CD4-positive, alpha-beta T cell treated with Interleukin-6 at 100 ng/mL for 8 hours (primary cell): ENCODE results near the gene CAV2.
"Not testable (repeated sequence)": the region's sequence is repeated elsewhere in the genome, so short reads cannot be mapped to it uniquely, and the experiment has no call there.

Experiments used
- DNase-seq: peaks from one replicate; pipeline ENCODE4 v3.0.0-alpha.2; 2020; ENCODE audit warnings: mixed read lengths, low spot score

CAV2 gene, protein sequence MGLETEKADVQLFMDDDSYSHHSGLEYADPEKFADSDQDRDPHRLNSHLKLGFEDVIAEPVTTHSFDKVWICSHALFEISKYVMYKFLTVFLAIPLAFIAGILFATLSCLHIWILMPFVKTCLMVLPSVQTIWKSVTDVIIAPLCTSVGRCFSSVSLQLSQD

DNA sequence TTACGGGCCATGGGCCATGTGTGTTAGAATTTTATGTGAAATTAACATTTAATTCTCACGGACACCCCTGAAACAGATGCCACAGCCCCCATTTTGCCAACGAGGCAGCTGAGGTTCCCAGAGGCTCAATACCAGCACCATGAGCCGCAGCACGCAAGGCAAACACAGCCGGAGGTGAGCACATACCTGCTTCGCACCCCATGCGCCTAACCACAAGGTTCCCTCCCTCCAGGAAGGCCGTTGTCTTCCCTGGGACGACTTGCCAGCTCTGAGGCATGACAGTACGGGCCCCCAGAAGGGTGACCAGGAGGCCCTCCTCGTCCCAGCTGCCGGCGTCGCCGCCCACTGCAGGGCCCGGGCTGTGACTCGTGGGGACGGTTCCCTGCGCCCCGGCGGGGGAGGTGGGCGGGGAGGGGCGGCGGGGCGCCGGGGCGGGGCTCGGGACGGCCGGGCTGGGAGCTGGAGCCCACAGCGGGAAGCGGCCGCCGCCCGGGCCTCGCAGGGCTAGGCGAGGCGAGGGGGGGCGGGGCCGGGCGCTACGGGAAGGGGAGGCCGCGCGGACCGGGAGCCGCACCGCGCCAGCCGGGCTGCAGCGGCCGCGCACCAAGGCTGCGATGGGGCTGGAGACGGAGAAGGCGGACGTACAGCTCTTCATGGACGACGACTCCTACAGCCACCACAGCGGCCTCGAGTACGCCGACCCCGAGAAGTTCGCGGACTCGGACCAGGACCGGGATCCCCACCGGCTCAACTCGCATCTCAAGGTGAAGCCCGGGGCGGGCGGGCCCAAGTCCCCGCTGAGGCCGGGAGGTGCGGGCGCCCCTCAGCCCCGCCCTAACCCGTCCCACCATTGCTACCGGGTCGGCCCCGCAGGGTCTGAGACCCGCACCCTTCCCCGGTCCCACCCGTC lies at the start of gene CAV2:
CAV2 (plus strand) TSS at position 571 of the 910 bp plus-strand sequence; CDS start at position 615, 44 bp downstream.
- no peak for DNase-seq

DNA sequence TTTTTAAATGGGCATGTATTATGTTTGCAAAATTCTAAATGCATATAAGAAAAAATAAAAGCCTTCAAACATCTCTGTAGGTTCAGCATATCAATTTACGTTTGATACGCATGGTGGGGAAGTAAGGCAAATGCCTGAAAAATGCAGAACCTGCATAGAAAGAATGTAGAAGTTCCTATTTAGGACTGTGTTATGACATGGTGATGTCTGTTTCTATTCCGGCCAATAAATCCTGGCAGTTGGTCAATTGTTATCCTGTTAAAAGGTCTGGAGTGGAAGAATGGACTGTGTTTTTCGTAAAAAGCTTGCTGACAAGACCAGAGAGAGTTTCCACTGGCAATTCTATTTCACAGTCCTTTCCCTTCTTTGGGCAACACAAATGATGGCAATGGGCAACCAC lies 49.6 kb upstream of the CAV2 start:
- DNase-seq = no peak

DNA sequence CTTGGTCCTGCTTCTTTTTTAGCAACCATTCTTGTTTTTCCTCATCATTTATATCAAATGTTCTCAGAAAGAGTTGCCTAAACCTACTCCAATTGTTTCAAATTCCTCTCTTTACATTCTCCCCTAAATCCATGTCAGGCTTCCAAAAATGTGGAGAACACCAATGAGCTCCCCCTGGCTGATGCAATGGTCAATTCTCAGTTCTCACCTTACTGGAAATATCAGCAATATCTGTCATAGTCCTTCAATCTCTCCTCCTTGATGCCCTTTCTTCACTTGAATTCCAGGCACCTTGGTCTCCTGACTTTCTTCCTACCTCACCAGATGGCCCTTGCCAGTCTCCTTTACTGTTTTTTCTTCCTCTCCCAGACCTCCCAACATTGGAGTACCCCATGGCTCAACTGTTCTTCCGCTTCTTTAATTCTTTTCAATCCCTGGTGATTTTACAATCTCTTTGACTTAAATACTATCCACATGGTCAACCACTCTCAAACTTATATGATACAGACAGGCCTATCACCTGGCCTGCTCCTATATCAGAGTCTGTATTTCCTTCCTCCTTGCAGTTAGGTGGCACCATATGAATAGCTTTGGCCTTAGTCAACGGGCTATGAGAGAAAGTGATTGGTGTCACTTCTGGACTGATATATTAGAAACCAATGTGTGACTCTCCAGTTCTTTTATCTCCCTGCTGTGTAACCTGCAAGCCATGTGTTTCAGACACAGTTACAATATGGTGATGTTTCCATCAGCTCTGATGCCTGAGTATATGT lies 47.4 kb upstream of the CAV2 start:
- no peak for DNase-seq

DNA sequence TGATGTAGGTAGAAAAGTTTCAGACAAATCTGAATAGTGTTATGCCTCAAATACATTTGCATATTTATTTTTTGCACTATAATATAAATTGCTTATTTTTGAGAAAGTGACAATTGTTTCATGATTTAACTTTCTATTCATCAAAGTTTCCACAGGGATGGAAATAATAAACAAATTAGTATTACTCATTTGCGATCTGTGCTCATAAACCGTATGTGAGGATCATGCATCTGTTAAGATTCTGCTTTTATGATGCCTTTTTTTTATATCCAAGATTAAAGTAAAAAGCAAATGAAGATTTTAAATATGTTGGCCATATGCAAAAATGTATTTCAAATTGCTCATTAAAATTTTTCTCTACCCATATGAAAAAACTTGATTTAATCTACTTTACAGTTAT lies 45.2 kb upstream of the CAV2 start:
- no peak for DNase-seq

DNA sequence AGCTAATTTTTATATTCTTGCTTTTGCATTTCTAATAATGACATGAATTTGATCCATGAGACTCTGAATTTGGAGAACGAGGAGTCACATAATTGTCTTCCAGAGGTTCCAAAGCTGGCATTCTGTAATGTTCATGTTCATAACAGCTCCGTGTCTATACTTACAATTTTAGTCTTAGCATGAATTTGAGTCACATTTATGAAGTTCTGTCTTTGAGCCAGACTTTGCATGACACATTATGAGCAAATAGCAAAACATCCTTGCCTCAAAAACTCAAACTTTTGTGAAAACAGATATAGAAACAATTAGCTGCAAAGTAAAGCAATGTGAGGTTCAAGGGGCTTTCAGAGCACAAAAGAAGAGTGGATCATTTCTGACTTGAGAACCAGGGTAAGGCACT lies 44.5 kb upstream of the CAV2 start:
- DNase-seq = no peak

DNA sequence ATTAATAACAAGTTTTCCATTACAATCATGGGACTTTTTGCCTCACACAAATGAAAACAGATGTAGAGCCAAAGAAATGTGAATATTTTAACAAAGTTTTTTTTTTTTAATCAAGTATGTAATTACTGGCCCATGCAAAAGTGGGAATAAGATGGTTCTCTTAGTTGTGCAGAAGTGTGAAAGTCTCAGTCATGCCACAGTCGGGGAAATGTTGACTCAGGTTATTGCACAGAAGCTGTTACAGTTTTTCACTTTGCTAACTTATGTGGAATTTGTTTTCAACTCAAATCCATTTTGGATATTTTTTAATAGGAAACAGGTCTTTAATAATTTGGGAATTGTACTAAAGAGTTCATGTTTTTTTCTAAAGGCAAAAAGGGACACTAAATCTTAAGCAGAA lies 44.0 kb upstream of the CAV2 start:
- DNase-seq = no peak

DNA sequence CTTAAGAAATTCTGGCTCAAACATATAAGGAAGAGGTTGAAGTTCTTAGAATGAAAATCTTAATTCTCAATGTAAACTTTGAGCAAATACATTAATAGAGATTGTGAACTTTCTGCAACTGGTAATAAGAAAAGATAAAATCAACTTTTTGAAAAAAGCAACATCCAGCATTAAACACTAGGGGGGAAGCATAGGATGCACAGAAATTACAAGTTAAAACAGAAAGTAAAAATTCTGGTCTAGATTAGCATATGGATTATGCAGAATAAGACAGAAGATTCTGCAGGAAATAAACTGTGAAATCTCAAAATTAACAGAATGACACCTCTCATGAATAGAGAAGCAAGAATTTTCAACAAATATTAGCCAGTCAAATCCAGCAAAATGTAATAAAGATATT lies 38.0 kb upstream of the CAV2 start:
- no peak for DNase-seq

DNA sequence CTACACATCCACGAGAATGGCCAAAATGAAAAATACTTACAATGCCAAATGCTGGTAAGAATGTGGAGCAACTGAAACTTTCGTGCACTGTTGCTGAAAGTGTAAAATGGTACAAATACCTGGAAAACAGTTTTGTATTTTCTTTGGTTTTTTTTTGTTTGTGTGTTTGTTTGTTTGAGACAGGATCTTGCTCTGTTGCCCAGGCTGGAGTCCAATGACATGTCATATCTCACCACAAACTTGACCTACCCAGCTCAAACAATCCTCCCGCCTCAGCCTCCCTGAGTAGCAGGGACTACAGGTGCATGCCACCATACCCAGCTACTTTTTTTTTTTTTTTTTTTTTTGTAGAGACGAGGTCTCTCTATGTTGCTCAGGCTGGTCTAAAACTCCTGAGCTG lies 35.6 kb upstream of the CAV2 start:
- DNase-seq = no peak

DNA sequence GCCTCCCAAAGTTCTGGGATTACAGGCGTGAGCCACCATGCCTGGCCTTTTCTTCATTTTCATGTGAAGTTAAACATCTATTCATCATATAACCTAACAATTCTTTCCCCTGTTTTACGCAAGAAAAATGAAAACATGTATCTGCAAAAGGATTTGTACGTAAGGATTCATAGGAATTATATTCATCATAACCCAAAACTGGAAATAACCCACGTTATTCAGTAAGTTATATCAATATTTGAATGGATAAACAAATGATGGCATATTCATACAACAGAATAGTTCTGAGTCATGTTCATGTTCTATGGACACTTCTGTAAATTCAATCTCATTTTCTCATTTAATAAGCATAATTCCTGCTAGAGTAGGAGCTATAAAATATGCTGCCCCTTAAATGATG lies 35.2 kb upstream of the CAV2 start:
- DNase-seq = no peak

DNA sequence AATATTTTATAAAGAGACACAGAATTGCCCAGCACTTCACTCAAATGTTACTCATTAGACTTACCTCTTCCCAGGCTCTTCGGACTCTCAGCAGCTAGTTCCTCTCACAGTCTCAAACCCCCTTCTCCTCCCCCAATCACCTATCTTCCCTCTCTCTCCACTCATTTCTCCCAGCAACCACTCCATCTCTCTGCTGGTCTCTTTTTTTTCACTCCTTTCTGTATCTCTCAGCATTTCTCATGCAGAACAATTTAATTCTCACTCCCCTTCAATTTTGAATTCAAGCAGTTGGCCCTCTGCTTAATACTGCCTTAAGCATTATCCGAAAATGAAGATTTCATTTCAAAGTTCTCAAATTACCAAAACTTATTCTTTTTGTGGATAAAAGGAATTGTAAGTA lies 34.4 kb upstream of the CAV2 start:
- no peak for DNase-seq

DNA sequence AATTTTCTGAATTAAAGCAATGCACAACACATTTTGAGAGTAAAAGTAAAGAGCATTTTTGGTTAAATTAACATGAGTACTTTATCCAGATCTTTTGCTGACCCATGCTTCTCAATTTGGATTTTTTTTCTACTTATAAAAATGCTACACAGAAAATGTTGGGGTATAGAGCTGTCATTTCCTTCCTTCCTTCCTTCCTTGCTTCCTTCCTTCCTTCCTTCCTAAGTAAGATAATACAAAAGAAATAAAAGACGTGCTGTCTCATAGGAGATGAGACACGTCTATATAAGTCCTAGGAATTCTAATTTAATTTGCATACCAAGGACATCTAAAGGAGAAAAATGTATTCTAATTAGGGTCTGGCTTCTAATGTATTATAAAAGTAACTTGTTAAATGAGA lies 31.0 kb upstream of the CAV2 start:
- no peak for DNase-seq

DNA sequence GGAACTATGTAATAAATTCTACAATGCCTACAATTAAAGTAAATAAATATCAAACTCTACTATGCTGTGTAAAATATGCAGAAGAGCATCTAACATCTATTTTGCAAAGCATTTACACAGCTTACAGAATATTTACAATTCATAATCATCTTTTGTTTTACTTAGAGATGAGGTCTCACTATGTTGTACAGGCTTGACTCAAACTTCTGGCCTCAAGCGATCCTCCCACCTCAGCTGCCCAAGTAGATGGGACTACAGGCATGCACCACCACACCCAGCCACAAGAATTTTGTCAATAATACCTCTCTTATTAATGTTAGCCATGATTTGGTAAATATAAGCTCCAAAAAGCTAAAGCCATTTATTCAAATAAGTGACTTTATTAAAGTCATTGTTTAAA lies 21.9 kb upstream of the CAV2 start:
- no peak for DNase-seq

DNA sequence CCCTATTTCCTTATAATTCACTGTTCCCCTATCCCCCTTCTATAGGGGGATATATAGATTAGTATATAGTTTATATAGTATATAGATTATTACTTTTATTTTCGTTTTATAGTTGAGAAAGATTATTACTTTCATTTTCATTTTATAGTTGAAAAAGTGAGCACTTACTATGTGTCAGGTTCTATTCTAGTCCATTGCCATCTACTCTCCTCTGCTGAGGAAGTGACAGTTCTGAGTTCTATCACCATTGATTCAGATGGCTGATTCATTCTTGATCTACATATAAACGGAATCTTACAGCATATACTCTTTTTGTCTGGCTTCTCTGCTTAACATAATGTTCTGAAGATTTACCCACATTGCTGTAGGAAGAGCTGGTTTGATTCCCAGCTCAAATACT lies 20.7 kb upstream of the CAV2 start:
- no peak for DNase-seq

DNA sequence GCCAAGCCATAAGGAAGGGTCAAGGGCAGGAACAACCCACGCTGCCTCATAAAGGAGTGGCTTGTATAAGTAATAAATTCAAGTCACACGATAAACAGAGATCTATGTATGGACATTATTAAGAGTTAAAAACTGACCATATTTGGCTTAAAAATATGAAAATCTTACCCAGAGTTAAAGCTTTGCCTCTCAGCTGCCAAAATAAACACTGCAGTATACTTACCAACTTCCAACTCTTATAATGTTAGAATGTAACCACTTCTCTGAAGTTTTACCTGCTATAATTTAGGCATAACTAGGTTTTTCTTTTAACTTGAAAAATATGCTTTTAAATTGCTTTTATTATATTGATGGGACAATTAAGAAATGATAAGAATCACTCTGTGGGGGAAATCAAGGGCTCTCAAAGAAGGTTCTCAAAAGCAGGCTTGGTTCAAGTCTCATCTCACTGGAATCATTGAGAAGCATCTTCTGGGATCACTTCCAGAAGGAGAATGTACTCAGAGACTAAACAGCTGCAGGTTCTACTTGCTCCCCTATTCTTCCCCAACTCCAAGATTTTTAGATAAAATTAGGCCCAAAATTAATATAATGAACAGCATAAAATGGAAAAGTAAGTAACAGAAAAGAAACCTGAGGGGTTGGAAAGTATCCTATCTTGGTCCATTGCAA lies 16.1 kb upstream of the CAV2 start:
- no peak for DNase-seq

DNA sequence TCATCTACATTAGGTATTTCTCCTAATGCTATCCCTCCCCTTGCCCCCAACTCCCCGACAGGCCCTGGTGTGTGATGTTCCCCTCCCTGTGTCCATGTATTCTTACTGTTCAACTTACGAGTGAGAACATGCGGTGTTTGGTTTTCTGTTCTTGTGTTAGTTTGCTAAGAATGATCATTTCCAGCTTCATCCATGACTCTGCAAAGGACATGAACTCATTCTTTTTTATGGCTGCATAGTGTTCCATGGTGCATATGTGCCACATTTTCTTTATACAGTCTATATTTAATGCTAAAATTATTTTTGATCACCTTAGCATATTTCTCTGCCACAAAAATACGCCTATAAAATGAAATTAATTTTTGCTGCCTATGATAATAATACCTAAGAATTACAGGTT lies 15.1 kb upstream of the CAV2 start:
- not testable (repeated sequence) for DNase-seq

DNA sequence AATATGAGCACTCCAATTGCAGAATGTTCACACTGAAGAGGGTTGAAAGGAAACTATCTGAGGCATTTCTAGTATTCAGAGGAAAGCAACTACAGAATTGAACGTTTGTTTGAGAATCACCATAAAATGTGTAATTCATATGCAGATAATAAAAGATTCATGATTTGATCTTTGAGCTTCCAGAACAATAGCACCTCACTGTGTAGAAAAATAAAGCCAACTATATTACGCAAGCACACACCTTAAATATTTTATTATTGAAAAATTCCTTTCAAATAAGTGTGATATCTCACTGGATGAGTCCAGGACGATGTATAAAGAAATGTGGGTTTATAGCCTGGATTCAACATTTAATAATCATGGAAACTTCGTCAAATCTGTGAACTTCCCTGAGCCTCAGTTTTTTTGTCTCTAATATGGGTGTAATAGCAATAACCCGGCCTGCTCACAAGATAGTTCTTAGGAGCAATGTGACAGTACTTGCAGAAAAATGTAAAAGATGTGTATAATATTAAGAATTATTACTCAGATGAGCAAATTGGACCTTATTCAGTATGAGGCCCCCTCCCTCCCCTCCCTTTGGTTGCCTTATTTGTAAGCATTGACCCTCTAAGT lies 11.5 kb upstream of the CAV2 start:
- no peak for DNase-seq

DNA sequence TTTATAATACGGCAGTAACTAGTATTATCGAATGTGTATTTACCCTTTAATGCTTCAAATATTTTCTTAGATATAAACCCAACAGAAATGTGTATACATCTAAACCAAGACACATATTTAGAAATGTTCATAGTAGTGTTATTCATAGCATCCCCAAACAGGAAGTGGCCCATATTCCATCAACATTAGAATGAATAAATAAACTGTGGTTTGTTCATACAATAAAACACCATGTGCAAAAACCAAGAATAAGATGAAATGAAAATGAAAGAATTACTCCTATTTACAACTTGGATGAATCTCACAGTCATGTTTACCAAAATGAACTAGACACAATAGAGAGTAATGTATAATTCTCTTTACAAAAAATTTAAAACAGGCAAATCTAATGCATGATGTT lies 9.2 kb upstream of the CAV2 start:
- DNase-seq = no peak

DNA sequence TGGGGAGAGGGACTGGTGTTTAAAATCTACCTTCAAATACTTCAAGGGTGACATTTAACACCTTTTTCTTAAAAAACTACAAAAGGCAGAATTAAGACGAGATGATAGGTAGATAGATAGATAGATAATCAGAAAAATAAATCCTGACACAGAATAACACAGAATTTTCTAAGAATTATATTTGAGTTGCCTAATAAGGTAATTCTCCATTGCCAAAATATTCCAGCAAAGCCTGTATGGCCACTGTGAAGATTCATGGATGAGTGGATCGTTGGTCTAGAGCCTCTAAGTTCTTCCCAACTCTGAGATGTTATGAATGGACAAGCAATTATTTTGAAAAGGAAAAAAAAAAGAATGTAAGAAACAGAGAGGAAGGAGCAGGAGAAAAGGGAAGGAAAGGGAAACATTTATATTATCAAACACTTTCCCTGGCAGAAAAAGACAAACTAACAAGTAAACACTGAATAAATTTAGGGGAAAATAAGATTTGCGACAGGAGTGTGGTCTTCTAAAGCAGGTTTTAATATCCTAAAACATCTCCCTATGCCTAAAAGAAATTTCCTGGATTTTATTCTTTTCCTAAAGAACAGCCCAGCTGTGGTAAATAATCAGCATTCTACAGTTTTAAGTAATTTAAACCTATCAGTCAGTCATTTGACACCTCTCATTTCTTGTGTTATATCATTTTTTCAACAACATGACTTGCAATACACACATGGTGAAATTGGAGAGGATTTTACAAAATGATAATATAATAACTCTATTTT lies 7.5 kb upstream of the CAV2 start:
- DNase-seq = no peak

DNA sequence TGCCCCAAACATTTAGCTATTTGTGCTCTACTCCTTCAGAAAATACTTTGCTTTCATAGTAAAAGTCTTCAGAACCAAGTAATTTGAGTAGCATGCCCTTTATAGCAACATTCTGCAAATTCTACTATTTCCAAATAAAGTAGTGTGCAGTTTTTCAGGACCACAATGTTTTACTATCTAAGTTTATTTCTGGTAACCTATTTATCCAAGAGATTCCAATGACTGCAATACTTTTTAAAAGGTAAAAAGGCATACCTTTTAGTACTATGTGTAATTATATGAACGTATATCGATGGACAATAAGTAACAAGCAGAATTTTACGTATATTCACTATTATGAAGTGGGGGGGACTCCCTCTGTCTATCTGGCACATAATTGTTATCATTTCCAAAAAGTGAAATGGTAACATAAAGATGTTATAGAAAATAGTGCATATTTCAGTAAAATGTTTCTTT lies 6.9 kb upstream of the CAV2 start:
- DNase-seq = no peak

DNA sequence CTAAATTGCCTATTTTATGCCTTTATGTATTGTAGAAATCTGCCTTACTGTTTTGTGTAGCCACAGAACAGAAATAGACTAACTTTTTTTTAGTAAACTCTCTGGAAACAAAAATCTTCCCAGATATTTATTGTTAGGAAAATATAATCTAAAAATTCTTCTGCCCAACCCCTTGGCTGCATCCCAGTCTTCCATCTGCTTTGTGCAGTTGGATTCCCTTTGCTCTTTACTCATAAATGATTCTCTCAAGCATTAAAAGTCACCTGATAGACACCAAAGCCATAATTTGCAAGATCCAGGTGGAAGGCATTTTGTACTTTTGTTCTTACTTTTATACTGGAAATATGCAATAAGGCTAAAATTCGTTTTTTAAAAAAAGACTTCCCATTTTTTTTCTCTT lies 6.1 kb upstream of the CAV2 start:
- DNase-seq = no peak

DNA sequence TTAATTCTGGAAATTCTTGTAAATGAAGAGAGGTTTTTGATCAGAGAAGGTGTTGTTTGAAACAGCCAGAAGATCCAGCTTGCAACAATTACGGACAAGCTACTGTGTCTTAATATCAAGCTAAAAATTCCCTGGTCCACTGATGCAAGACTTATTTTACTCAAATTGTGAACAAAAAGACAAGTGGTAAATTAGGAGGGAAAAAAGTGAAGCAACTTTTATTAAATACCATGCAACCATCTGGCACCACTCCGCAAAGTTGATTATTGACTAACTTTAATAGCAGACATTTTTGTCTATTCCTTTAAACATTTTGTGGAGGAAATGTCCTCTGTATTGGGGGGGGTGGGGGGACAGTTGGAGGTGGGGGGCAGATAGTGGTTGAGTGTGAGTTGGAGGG lies 5.1 kb upstream of the CAV2 start:
- no peak for DNase-seq
